ENCODE measurements around the gene METTL17. TPM values are rescaled to one million over a fixed set of nuclear protein-coding genes. Genes with fewer than 3 reads are reported as not detected.
"Not testable (repeated sequence)": the region's sequence is repeated elsewhere in the genome, so short reads cannot be mapped to it uniquely, and the experiment has no call there.

Gene METTL17
- total and polyA plus RNA-seq, 2 donors (not counting 3 experiments of a cell fraction or from before 2014, with no cell fraction given) = 60.6 to 90.6 TPM

DNA sequence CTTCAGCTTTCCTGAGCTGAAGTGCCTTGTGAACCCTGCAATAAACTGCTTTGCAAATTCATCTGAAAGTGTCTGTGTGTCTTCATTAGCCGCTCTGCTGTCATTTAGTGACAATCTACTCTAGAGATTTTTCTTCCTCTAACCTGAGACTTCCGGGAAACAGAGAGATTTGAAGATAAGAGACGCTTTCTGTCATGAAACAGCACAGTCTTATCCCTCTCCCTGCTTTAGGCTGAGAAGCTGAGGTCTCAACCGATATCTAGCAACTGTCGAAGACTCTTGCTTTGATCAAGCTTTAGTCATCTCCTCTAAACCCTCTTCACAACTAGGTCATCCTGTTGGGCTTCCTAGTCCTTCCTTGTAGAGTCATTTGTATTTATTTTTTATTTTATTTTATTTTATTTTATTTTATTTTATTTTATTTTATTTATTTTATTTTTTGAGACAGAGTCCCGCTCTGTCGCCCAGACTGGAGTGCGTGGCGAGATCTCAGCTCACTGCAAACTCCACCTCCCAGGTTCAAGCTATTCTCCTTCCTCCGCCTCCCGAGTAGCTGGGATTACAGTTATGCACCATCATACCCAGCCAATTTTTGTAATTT, 33.3 kb upstream of the METTL17 start:
- BruUV-seq (replicated peaks) = no TSS peak
- Histone ChIP-seq H3K27ac (ENCODE audit: insufficient read depth, low read depth, low read length) (no peak overlapping the region), H3K36me3 (ENCODE audit: control insufficient read depth in 2 of 2, extremely low read depth in 1 of 2, insufficient read depth in 2 of 2, low read length in 2 of 2) (no peaks in the 10 kb centered on the region), H3K9me3 (replicated peaks; ENCODE audit: control insufficient read depth, insufficient read depth, low read length) (no peaks in the 10 kb centered on the region), H3K9ac (replicated peaks; ENCODE audit: extremely low read depth, insufficient read depth, low read length) (no peak overlapping the region), H3K79me2 (ENCODE audit: control insufficient read depth, insufficient read depth, low read length) (no peaks in the 10 kb centered on the region), H3K4me2 (ENCODE audit: insufficient read depth, low read length) (no peak overlapping the region), H3K9me1 (replicated peaks; ENCODE audit: control insufficient read depth, extremely low read depth, insufficient read depth, low read length) (no peaks in the 10 kb centered on the region), H4K20me1 (replicated peaks; ENCODE audit: control insufficient read depth, extremely low read depth, insufficient read depth, low read length) (no peaks in the 10 kb centered on the region), H3K27me3 (ENCODE audit: control insufficient read depth in 2 of 2, insufficient read depth in 2 of 2, low read length in 2 of 2) (peaks cover 2 to 5% of the 10 kb centered on the region in 2 experiments), H3K4me1 (ENCODE audit: control insufficient read depth, extremely low read depth, insufficient read depth, low read length) (no peaks in the 10 kb centered on the region), H2AFZ (ENCODE audit: low read depth, low read length) (no peak overlapping the region), H3K4me3 (replicated peaks in 1 of 3; ENCODE audit: insufficient read depth in 1 of 3, low read depth in 1 of 3, low read length in 3 of 3) (no peak overlapping the region)
- POLR2A ChIA-PET = no interaction called here
- intact Hi-C loops (cut with micrococcal nuclease) = no loop called here
- CTCF ChIA-PET = interaction anchor here (2.0 kb wide), 1 partner anchor 15 kb away, joined by 6 read pairs; no protein-coding TSS in a partner anchor
- FAIRE-seq = no peak
- dilution Hi-C loops (cut with MboI; ENCODE audit: extremely low pct_ligation_motif_present, low sequenced_read_pairs) = no loop called here
- no peak for DNase-seq (ENCODE audit: low read depth, low spot score)
- no peak for TF ChIP-seq FOS (IDR thresholded peaks at IDR 0.05; ENCODE audit: borderline replicate concordance, insufficient read depth, low read length)
- TF ChIP-seq, protein P1, sequence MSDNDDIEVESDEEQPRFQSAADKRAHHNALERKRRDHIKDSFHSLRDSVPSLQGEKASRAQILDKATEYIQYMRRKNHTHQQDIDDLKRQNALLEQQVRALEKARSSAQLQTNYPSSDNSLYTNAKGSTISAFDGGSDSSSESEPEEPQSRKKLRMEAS (IDR thresholded peaks at IDR 0.05; ENCODE audit: insufficient read depth, insufficient read length) = no peak
- TF ChIP-seq, protein P2, sequence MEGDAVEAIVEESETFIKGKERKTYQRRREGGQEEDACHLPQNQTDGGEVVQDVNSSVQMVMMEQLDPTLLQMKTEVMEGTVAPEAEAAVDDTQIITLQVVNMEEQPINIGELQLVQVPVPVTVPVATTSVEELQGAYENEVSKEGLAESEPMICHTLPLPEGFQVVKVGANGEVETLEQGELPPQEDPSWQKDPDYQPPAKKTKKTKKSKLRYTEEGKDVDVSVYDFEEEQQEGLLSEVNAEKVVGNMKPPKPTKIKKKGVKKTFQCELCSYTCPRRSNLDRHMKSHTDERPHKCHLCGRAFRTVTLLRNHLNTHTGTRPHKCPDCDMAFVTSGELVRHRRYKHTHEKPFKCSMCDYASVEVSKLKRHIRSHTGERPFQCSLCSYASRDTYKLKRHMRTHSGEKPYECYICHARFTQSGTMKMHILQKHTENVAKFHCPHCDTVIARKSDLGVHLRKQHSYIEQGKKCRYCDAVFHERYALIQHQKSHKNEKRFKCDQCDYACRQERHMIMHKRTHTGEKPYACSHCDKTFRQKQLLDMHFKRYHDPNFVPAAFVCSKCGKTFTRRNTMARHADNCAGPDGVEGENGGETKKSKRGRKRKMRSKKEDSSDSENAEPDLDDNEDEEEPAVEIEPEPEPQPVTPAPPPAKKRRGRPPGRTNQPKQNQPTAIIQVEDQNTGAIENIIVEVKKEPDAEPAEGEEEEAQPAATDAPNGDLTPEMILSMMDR (IDR thresholded peaks at IDR 0.05; ENCODE audit: extremely low read depth in 1 of 2, insufficient read depth in 1 of 2, low read depth in 1 of 2, low read length in 2 of 2) = no peak
- no peak for TF ChIP-seq MYC (IDR thresholded peaks at IDR 0.05; ENCODE audit: low read depth, low read length)
- TF ChIP-seq JUN (IDR thresholded peaks at IDR 0.05; ENCODE audit: borderline replicate concordance, insufficient read depth, insufficient read length, low read depth) = no peak
- TF ChIP-seq EZH2 (IDR thresholded peaks at IDR 0.05; ENCODE audit: borderline replicate concordance, low read depth, low read length, severe bottlenecking) = no peak
- no peak for TF ChIP-seq POLR2A (IDR thresholded peaks at IDR 0.05; ENCODE audit: low read depth, low read length)
- TF ChIP-seq POLR2AphosphoS5 (IDR thresholded peaks at IDR 0.05; ENCODE audit: insufficient read depth, low read depth, low read length) = no peak
- no peak for TF ChIP-seq GATA2 (IDR thresholded peaks at IDR 0.05; ENCODE audit: insufficient read depth, insufficient read length, low read depth, low read length)

DNA sequence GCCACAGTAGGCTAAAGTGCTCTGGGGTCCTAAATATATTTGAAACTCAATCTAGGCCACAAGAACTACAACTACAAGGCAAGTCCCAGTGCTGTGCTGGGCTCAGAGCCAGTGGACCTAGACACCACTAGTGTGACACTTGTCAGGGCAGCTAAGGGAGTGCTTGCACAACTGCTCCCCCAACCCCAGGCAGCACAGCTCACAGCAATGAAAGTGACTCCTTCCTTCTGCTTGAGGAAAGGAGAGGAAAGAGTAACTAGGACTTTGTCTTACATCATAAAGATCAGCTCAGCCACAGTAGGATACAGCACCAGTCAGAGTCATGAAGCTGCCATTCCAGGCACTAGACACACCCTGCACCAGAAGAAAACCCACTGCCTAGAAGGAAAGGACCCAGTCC, 30.8 kb upstream of the METTL17 start:
- H4K20me1 ChIP-seq (replicated peaks; ENCODE audit: control insufficient read depth, extremely low read depth, insufficient read depth, low read length); POLR2A ChIA-PET; H3K79me2 ChIP-seq (ENCODE audit: control insufficient read depth, insufficient read depth, low read length); H2AFZ ChIP-seq (ENCODE audit: low read depth, low read length); BruUV-seq (replicated peaks); H3K4me2 ChIP-seq (ENCODE audit: insufficient read depth, low read length); dilution Hi-C loops (cut with MboI; ENCODE audit: extremely low pct_ligation_motif_present, low sequenced_read_pairs); FAIRE-seq; H3K27me3 ChIP-seq (ENCODE audit: control insufficient read depth in 2 of 2, insufficient read depth in 2 of 2, low read length in 2 of 2); H3K9me3 ChIP-seq (replicated peaks; ENCODE audit: control insufficient read depth, insufficient read depth, low read length); H3K9me1 ChIP-seq (replicated peaks; ENCODE audit: control insufficient read depth, extremely low read depth, insufficient read depth, low read length); DNase-seq (ENCODE audit: low read depth, low spot score); H3K36me3 ChIP-seq (ENCODE audit: control insufficient read depth in 2 of 2, extremely low read depth in 1 of 2, insufficient read depth in 2 of 2, low read length in 2 of 2); H3K27ac ChIP-seq (ENCODE audit: insufficient read depth, low read depth, low read length); H3K4me3 ChIP-seq (replicated peaks in 1 of 3; ENCODE audit: insufficient read depth in 1 of 3, low read depth in 1 of 3, low read length in 3 of 3); intact Hi-C loops (cut with micrococcal nuclease); H3K9ac ChIP-seq (replicated peaks; ENCODE audit: extremely low read depth, insufficient read depth, low read length); H3K4me1 ChIP-seq (ENCODE audit: control insufficient read depth, extremely low read depth, insufficient read depth, low read length): not testable (repeated sequence)
- CTCF ChIA-PET = interaction anchor here (3.2 kb wide), 1 partner anchor 13 kb away, joined by 48 read pairs; no protein-coding TSS in a partner anchor

Data from endothelial cell of umbilical vein (primary cell).